WTC11 (cell line): Measurements from ENCODE around the gene SLC30A9. TPM values are rescaled to one million over a fixed set of nuclear protein-coding genes. Genes with fewer than 3 reads are reported as not detected.
A peak's percentile ranks its signal among the peaks of the same experiment; 100 is the strongest.

Experiments used
- ATAC-seq: fragments of 200-7000 bp; cut with Tn5 transposase; 2 replicates; pipeline ENCODE4 v1.10.0; 2021; ENCODE audit warnings: mild to moderate bottlenecking, moderate library complexity
- CTCF ChIA-PET: fragments of 300-600 bp; sonication (Branson Sonifier 250); formaldehyde crosslinking; loops from one replicate; lab custom pipeline; 2021; ENCODE audit warnings: antibody characterized with exemption; lab: Charles Lee
- POLR2A ChIA-PET: fragments of 350-600 bp; sonication (Branson Sonifier 250); formaldehyde crosslinking; loops from one replicate; lab custom pipeline; 2021; ENCODE audit warnings: antibody characterized with exemption; lab: Charles Lee
- DNase-seq: peaks from one replicate; pipeline ENCODE4 v3.0.0; 2021; ENCODE audit warnings: low spot score
- H3K27ac Mint-ChIP-seq: 2 replicates; pipeline ENCODE4 v1.8.0; 2021; ENCODE audit warnings: mixed read lengths
- H3K27me3 Mint-ChIP-seq: 2 replicates; pipeline ENCODE4 v1.8.0; 2021; ENCODE audit warnings: low read depth, mild to moderate bottlenecking, moderate library complexity, mixed read lengths
- H3K36me3 Mint-ChIP-seq: 2 replicates; pipeline ENCODE4 v1.8.0; 2021; ENCODE audit warnings: mixed read lengths
- H3K4me1 Mint-ChIP-seq: 2 replicates; pipeline ENCODE4 v1.8.0; 2022; ENCODE audit warnings: mixed read lengths
- H3K4me3 Mint-ChIP-seq: 2 replicates; pipeline ENCODE4 v1.8.0; 2021; ENCODE audit warnings: mild to moderate bottlenecking, moderate library complexity, mixed read lengths
- H3K9me3 Mint-ChIP-seq: 2 replicates; pipeline ENCODE4 v1.8.0; 2021; ENCODE audit warnings: mixed read lengths
- ATF1 ChIP-seq: sonication (generic); formaldehyde crosslinking; IDR thresholded peaks from 2 replicates; pipeline ENCODE4 v1.8.1; 2023; ENCODE audit warnings: mild to moderate bottlenecking, moderate library complexity, missing genetic modification reagents
- CBFB ChIP-seq: sonication (generic); formaldehyde crosslinking; IDR thresholded peaks from 2 replicates; pipeline ENCODE4 v1.8.1; 2022; ENCODE audit warnings: mild to moderate bottlenecking, low read depth, missing genetic modification reagents
- CDX4 ChIP-seq: fragments of 250-450 bp; sonication (Bioruptor Pico); IDR thresholded peaks from 2 replicates; pipeline ENCODE4 v1.9.0; 2021; ENCODE audit warnings: moderate library complexity, mild to moderate bottlenecking, inconsistent platforms, borderline replicate concordance
- CREB1 ChIP-seq: sonication (generic); formaldehyde crosslinking; IDR thresholded peaks from 2 replicates; pipeline ENCODE4 v1.8.0; 2023; ENCODE audit warnings: mild to moderate bottlenecking, missing genetic modification reagents
- E2F1 ChIP-seq: sonication (generic); formaldehyde crosslinking; IDR thresholded peaks from 2 replicates; pipeline ENCODE4 v1.8.0; 2022; ENCODE audit warnings: mild to moderate bottlenecking, missing genetic modification reagents
- E2F4 ChIP-seq: sonication (generic); formaldehyde crosslinking; IDR thresholded peaks from 2 replicates; pipeline ENCODE4 v1.8.1; 2022; ENCODE audit warnings: low read depth, mild to moderate bottlenecking, moderate library complexity, missing genetic modification reagents, borderline replicate concordance
- E2F5 ChIP-seq: sonication (generic); formaldehyde crosslinking; IDR thresholded peaks from 2 replicates; pipeline ENCODE4 v1.8.1; 2022; ENCODE audit warnings: mild to moderate bottlenecking, moderate library complexity, missing genetic modification reagents
- ESRRA ChIP-seq: sonication (generic); formaldehyde crosslinking; IDR thresholded peaks from 2 replicates; pipeline ENCODE4 v1.8.1; 2022; ENCODE audit warnings: mild to moderate bottlenecking, missing genetic modification reagents, borderline replicate concordance
- FOXP1 ChIP-seq: sonication (generic); formaldehyde crosslinking; IDR thresholded peaks from 2 replicates; pipeline ENCODE4 v1.8.0; 2022; ENCODE audit warnings: missing genetic modification reagents, mild to moderate bottlenecking, moderate library complexity, borderline replicate concordance
- GRHL2 ChIP-seq: fragments of 250-450 bp; sonication (Bioruptor Pico); IDR thresholded peaks from 2 replicates; pipeline ENCODE4 v1.8.0; 2022; ENCODE audit warnings: mild to moderate bottlenecking, moderate library complexity; ENCODE audit not compliant: insufficient replicate concordance, severe bottlenecking
- HMGA2 ChIP-seq: fragments of 250-450 bp; sonication (Bioruptor Pico); IDR thresholded peaks from 2 replicates; pipeline ENCODE4 v1.4.0; 2021; ENCODE audit warnings: mild to moderate bottlenecking, moderate library complexity
- MLX ChIP-seq: sonication (generic); formaldehyde crosslinking; IDR thresholded peaks from 2 replicates; pipeline ENCODE4 v1.8.1; 2023; ENCODE audit warnings: mild to moderate bottlenecking, missing genetic modification reagents, moderate library complexity
- NFE2L1 ChIP-seq: sonication (generic); formaldehyde crosslinking; IDR thresholded peaks from 2 replicates; pipeline ENCODE4 v1.8.1; 2023; ENCODE audit warnings: missing genetic modification reagents
- NFYB ChIP-seq: sonication (generic); formaldehyde crosslinking; conservative IDR thresholded peaks from 2 replicates; pipeline ENCODE4 v1.8.0; 2022; ENCODE audit warnings: low read depth, missing genetic modification reagents
- OVOL2 ChIP-seq: fragments of 250-450 bp; sonication (Bioruptor Pico); IDR thresholded peaks from 2 replicates; pipeline ENCODE4 v1.9.0; 2021; ENCODE audit warnings: mild to moderate bottlenecking, borderline replicate concordance
- ZNF281 ChIP-seq: sonication (generic); formaldehyde crosslinking; IDR thresholded peaks from 2 replicates; pipeline ENCODE4 v1.8.0; 2023; ENCODE audit warnings: mild to moderate bottlenecking, missing genetic modification reagents
- total RNA-seq: library from RNA; stranded (reverse); gene quantifications from 3 replicates; pipeline ENCODE4 v1.2.3, GENCODE V29; 2021
- TF ChIP-seq, protein P1 (sequence below): sonication (generic); formaldehyde crosslinking; IDR thresholded peaks from 2 replicates; pipeline ENCODE4 v1.8.1; 2023; ENCODE audit warnings: mild to moderate bottlenecking, missing genetic modification reagents
- TF ChIP-seq, protein P2 (sequence below): sonication (generic); formaldehyde crosslinking; IDR thresholded peaks from 2 replicates; pipeline ENCODE4 v1.8.0; 2023; ENCODE audit warnings: missing genetic modification reagents

The SLC30A9 gene
- total RNA-seq, 1 experiment from 2014 or later, result 70.1 TPM

GRCh38 chr4:41992967-41993857, 2.9 kb downstream of the SLC30A9 start:
- no peak for DNase-seq
- POLR2A ChIA-PET, result no interaction called here
- CTCF ChIA-PET, result no interaction called here
- Mint-ChIP-seq H3K9me3 (no peaks in the 10 kb centered on the region), H3K4me3 (no peak overlapping the region)
- peak; percentile 97 for TF ChIP-seq HMGA2
- no peak for TF ChIP-seq E2F4 (CRISPR knock-in tag)
- no peak for TF ChIP-seq ZNF281 (CRISPR knock-in tag)
- TF ChIP-seq, protein P1, sequence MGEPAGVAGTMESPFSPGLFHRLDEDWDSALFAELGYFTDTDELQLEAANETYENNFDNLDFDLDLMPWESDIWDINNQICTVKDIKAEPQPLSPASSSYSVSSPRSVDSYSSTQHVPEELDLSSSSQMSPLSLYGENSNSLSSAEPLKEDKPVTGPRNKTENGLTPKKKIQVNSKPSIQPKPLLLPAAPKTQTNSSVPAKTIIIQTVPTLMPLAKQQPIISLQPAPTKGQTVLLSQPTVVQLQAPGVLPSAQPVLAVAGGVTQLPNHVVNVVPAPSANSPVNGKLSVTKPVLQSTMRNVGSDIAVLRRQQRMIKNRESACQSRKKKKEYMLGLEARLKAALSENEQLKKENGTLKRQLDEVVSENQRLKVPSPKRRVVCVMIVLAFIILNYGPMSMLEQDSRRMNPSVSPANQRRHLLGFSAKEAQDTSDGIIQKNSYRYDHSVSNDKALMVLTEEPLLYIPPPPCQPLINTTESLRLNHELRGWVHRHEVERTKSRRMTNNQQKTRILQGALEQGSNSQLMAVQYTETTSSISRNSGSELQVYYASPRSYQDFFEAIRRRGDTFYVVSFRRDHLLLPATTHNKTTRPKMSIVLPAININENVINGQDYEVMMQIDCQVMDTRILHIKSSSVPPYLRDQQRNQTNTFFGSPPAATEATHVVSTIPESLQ (CRISPR knock-in tag), result no peak
- TF ChIP-seq, all 79 proteins: peak for 1
- no peak for ATAC-seq
- Mint-ChIP-seq H3K4me1 (peaks cover 20% of the 10 kb centered on the region), H3K27ac (no peak overlapping the region), H3K27me3 (no peaks in the 10 kb centered on the region), H3K36me3 (no peaks in the 10 kb centered on the region)

DNA sequence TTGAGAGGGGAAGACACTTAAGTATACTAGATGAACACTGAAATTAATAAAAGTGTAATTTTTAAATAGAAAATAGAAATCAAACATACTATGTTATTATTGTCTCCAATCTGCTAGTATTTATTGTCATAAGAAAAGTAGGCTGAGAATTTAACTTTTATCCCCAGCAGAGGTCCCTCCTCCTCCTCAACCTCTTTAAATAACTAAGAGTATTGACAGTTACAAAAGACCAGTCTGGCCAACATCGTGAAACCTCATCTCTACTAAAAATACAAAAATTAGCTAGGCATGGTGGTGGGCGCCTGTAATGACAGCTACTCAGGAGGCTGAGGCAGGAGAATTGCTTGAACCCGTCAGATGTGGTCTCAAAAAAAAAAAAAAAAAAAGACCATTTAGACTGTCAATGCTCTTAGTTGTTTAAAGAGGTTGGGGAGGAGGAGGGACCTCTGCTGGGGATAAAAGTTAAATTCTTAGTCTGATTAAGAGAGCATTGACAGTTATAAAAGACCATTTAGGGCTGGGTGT, 4.2 kb downstream of the SLC30A9 start:
- Mint-ChIP-seq H3K4me3 (no peak overlapping the region), H3K27me3 (no peaks in the 10 kb centered on the region), H3K9me3 (no peaks in the 10 kb centered on the region), H3K4me1 (peaks cover 15% of the 10 kb centered on the region), H3K27ac (no peak overlapping the region), H3K36me3 (no peaks in the 10 kb centered on the region)
- ChIA-PET CTCF (interaction anchor here (0.7 to 1.0 kb wide), 2 partner anchors 10 to 34 kb away, joined by 3 to 6 read pairs; no protein-coding TSS in a partner anchor), POLR2A (no interaction called here)
- DNase-seq (no peak), ATAC-seq (no peak)
- TF ChIP-seq CDX4 (CRISPR knock-in tag) (no peak), GRHL2 (CRISPR knock-in tag) (no peak), NFYB (CRISPR knock-in tag) (no peak), ESRRA (CRISPR knock-in tag) (no peak), HMGA2 (no peak), FOXP1 (CRISPR knock-in tag) (no peak), OVOL2 (no peak), E2F1 (CRISPR knock-in tag) (no peak), ATF1 (no peak), CREB1 (CRISPR knock-in tag) (no peak), CBFB (no peak), NFE2L1 (CRISPR knock-in tag) (no peak), MLX (CRISPR knock-in tag) (no peak), E2F5 (CRISPR knock-in tag) (no peak)
- TF ChIP-seq, protein P1 (CRISPR knock-in tag), result no peak
- TF ChIP-seq, protein P2, sequence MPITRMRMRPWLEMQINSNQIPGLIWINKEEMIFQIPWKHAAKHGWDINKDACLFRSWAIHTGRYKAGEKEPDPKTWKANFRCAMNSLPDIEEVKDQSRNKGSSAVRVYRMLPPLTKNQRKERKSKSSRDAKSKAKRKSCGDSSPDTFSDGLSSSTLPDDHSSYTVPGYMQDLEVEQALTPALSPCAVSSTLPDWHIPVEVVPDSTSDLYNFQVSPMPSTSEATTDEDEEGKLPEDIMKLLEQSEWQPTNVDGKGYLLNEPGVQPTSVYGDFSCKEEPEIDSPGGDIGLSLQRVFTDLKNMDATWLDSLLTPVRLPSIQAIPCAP (CRISPR knock-in tag), result no peak
